GM21515 (cell line): ENCODE results near the gene HGD.
"Not testable (repeated sequence)": the region's sequence is repeated elsewhere in the genome, so short reads cannot be mapped to it uniquely, and the experiment has no call there.

Source experiments
- ATAC-seq: cut with Tn5 transposase; IDR thresholded peaks from one replicate; pipeline ENCODE4 v1.9.1; 2021; ENCODE audit not compliant: unreplicated experiment

HGD gene

GRCh38 chr3:120640231-120640630 lies 41.8 kb downstream of the HGD start:
- ATAC-seq: no peak

GRCh38 chr3:120638820-120639219 lies 43.2 kb downstream of the HGD start:
- ATAC-seq: not testable (repeated sequence)

- ATAC-seq: no peak
Observed at GRCh38 chr3:120637851-120638559, 44.0 kb downstream of the HGD start.

- ATAC-seq: no peak
Observed at GRCh38 chr3:120636795-120637401, 45.1 kb downstream of the HGD start.

- no peak for ATAC-seq
Observed at GRCh38 chr3:120634539-120634938, 47.5 kb downstream of the HGD start.

- no peak for ATAC-seq
Observed at GRCh38 chr3:120625159-120625586, 56.9 kb downstream of the HGD start.

GRCh38 chr3:120623727-120624093 lies 58.3 kb downstream of the HGD start:
- no peak for ATAC-seq

- no peak for ATAC-seq
Observed at GRCh38 chr3:120622870-120623726, 58.9 kb downstream of the HGD start.

- ATAC-seq: no peak
Observed at GRCh38 chr3:120622457-120622856, 59.6 kb downstream of the HGD start.

GRCh38 chr3:120616745-120617144 lies 65.3 kb downstream of the HGD start:
- ATAC-seq: not testable (repeated sequence)

- ATAC-seq: no peak
Observed at GRCh38 chr3:120615847-120616609, 66.0 kb downstream of the HGD start.

GRCh38 chr3:120614765-120615164 lies 67.3 kb downstream of the HGD start:
- no peak for ATAC-seq

GRCh38 chr3:120608506-120608905 lies 73.5 kb downstream of the HGD start:
- no peak for ATAC-seq

- ATAC-seq: no peak
Observed at GRCh38 chr3:120604784-120605183, 77.3 kb downstream of the HGD start.

GRCh38 chr3:120604382-120604781 lies 77.7 kb downstream of the HGD start:
- no peak for ATAC-seq

GRCh38 chr3:120602682-120603081 lies 79.4 kb downstream of the HGD start:
- ATAC-seq: no peak

GRCh38 chr3:120601554-120601953 lies 80.5 kb downstream of the HGD start:
- ATAC-seq: no peak

- ATAC-seq: no peak
Observed at GRCh38 chr3:120599211-120599610, 82.8 kb downstream of the HGD start.

GRCh38 chr3:120597445-120598049 lies 84.5 kb downstream of the HGD start:
- ATAC-seq: peak; percentile 43

- no peak for ATAC-seq
Observed at GRCh38 chr3:120596853-120597223, 85.2 kb downstream of the HGD start.
